HEK293 (cell line): Measurements from ENCODE around the gene BMP5.

Experiments
- FEZF1 ChIP-seq: fragments of 450-650 bp; formaldehyde crosslinking; IDR thresholded peaks from 2 replicates; pipeline ENCODE4 v1.5.1; 2016; ENCODE audit warnings: missing biosample characterization, missing genetic modification characterization
- ZNF112 ChIP-seq: fragments of 450-650 bp; formaldehyde crosslinking; IDR thresholded peaks from 2 replicates; pipeline ENCODE4 v1.5.0; 2017; ENCODE audit warnings: missing biosample characterization, missing genetic modification characterization

DNA sequence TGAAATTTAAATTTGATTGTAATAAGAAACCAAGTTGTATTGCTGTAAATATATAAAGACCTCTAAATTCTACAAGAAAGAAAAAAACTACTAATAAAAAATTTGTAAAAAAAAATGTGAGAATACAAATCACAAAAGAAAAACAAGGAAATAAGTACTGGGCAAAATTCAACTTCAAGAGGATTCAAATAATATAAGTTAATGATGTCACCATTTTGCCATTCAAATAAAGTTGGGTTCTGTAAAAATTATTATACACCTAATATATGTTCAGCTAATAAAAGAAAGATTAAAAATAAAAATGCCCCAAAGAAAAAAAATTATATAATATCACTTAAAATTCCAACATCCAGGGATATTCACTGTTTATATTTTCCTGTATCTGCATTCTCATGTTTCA lies 47.0 kb upstream of the BMP5 start:
- TF ChIP-seq FEZF1 (tag by site-specific recombination) = no peak
- TF ChIP-seq ZNF112 (tag by site-specific recombination) = no peak
